ENCODE data around the gene PDE4D.

- TF ChIP-seq CTCF (conservative IDR thresholded peaks at IDR 0.05; ENCODE audit: low read depth, low read length) (no peak), EZH2phosphoT487 (IDR thresholded peaks at IDR 0.05; ENCODE audit: borderline replicate concordance, low read length) (no peak), EZH2 (IDR thresholded peaks at IDR 0.05; ENCODE audit: low read length, unreplicated experiment) (no peak)
Measured at GRCh38 chr5:59823420-59823819, 70.1 kb downstream of the PDE4D start.
